Activated naive CD4-positive, alpha-beta T cell treated with anti-CD3 and anti-CD28 coated beads for 36 hours (primary cell): ENCODE results near the gene CHST8. TPM values are rescaled to one million over a fixed set of nuclear protein-coding genes. Genes with fewer than 3 reads are reported as not detected.
A peak's percentile ranks its signal among the peaks of the same experiment; 100 is the strongest.

Experiments
- CTCF ChIA-PET: fragments of 350-600 bp; sonication (Branson Sonifier 250); formaldehyde crosslinking; loops from one replicate; lab custom pipeline; 2021; ENCODE audit warnings: antibody characterized with exemption; lab: Charles Lee
- DNase-seq: peaks from one replicate; pipeline ENCODE4 v3.0.0-alpha.2; 2020
- H3K27ac Mint-ChIP-seq: one replicate; pipeline ENCODE4 v1.8.0; 2021; ENCODE audit warnings: mild to moderate bottlenecking, mixed read lengths
- H3K27me3 Mint-ChIP-seq: one replicate; pipeline ENCODE4 v1.8.0; 2021; ENCODE audit warnings: low read depth, mixed read lengths
- H3K36me3 Mint-ChIP-seq: one replicate; pipeline ENCODE4 v1.8.0; 2021; ENCODE audit warnings: low read depth, mixed read lengths
- H3K4me1 Mint-ChIP-seq: one replicate; pipeline ENCODE4 v1.8.0; 2021; ENCODE audit warnings: low read depth, mixed read lengths
- H3K4me3 Mint-ChIP-seq: one replicate; pipeline ENCODE4 v1.8.0; 2021; ENCODE audit warnings: mild to moderate bottlenecking, moderate library complexity, mixed read lengths
- H3K9me3 Mint-ChIP-seq: one replicate; pipeline ENCODE4 v1.8.0; 2021; ENCODE audit warnings: mixed read lengths
- intact Hi-C: fragments of 100-400 bp; cut with micrococcal nuclease; formaldehyde crosslinking; loops from one replicate; pipeline ENCODE4 v1.15.1; 2023
- total RNA-seq, 2 experiments: library from RNA; stranded (reverse); gene quantifications; one replicate each; pipeline ENCODE4 v1.2.3, GENCODE V29; 2021

CHST8 gene
- total RNA-seq, 2 experiments from 2014 or later = not detected

- CTCF ChIA-PET = no interaction called here
- Mint-ChIP-seq H3K9me3 (peaks cover 7% of the 10 kb centered on the region), H3K27ac (no peak overlapping the region), H3K36me3 (no peaks in the 10 kb centered on the region), H3K4me1 (no peaks in the 10 kb centered on the region), H3K4me3 (no peak overlapping the region), H3K27me3 (peaks cover 8% of the 10 kb centered on the region)
- no peak for DNase-seq
- intact Hi-C loops = no loop called here
Observed at GRCh38 chr19:33736787-33737186, 115.0 kb downstream of the CHST8 start.

GRCh38 chr19:33737681-33738371 lies 116.1 kb downstream of the CHST8 start:
- Mint-ChIP-seq H3K9me3 (peaks cover 2% of the 10 kb centered on the region), H3K4me3 (no peak overlapping the region), H3K27me3 (peaks cover 8% of the 10 kb centered on the region), H3K4me1 (no peaks in the 10 kb centered on the region), H3K27ac (no peak overlapping the region), H3K36me3 (no peaks in the 10 kb centered on the region)
- intact Hi-C loops = no loop called here
- no peak for DNase-seq
- CTCF ChIA-PET = interaction anchor here (0.7 kb wide), 1 partner anchor 18 kb away, joined by 3 read pairs; no protein-coding TSS in a partner anchor

- peak; percentile 49 for DNase-seq
- CTCF ChIA-PET = no interaction called here
- Mint-ChIP-seq H3K9me3 (no peaks in the 10 kb centered on the region), H3K4me1 (no peaks in the 10 kb centered on the region), H3K27me3 (peaks cover 6% of the 10 kb centered on the region), H3K27ac (no peak overlapping the region), H3K36me3 (no peaks in the 10 kb centered on the region), H3K4me3 (no peak overlapping the region)
- intact Hi-C loops = no loop called here
Observed at GRCh38 chr19:33740811-33741396, 119.2 kb downstream of the CHST8 start.

GRCh38 chr19:33745297-33745696 lies 123.5 kb downstream of the CHST8 start:
- Mint-ChIP-seq H3K36me3 (no peaks in the 10 kb centered on the region), H3K27ac (no peak overlapping the region), H3K4me3 (no peak overlapping the region), H3K27me3 (peaks cover 4% of the 10 kb centered on the region), H3K4me1 (no peaks in the 10 kb centered on the region), H3K9me3 (no peaks in the 10 kb centered on the region)
- no peak for DNase-seq
- CTCF ChIA-PET = no interaction called here
- intact Hi-C loops = no loop called here

DNA sequence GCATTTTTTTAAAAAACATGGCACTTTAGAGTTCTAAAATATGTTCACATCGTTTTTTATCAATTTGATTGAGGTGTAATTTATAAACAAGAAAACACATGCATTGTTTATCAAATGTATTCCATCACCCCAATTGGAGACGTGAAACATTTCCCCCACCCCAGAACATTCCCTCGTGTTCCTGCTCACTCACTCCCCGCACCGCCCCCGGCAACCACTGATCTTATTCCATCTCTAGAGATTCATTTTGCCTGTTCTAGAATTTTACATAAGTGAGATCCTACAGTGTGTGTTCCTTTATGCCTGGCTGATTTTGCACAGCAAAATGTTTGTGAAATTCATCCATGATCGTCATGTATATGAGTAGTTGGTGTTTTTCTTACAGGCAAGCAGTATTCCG lies 124.4 kb downstream of the CHST8 start:
- CTCF ChIA-PET = no interaction called here
- no peaks in the 10 kb centered on the region for H3K36me3 Mint-ChIP-seq
- H3K4me1 Mint-ChIP-seq = no peaks in the 10 kb centered on the region
- no peak overlapping the region for H3K27ac Mint-ChIP-seq
- no peaks in the 10 kb centered on the region for H3K9me3 Mint-ChIP-seq
- intact Hi-C loops = no loop called here
- H3K27me3 Mint-ChIP-seq = peaks cover 4% of the 10 kb centered on the region
- H3K4me3 Mint-ChIP-seq = no peak overlapping the region
- no peak for DNase-seq

- intact Hi-C loops = no loop called here
- Mint-ChIP-seq H3K4me1 (no peaks in the 10 kb centered on the region), H3K4me3 (no peak overlapping the region), H3K9me3 (no peaks in the 10 kb centered on the region), H3K36me3 (no peaks in the 10 kb centered on the region), H3K27me3 (peaks cover 4% of the 10 kb centered on the region), H3K27ac (no peak overlapping the region)
- CTCF ChIA-PET = interaction anchor here (0.5 to 0.7 kb wide), 3 partner anchors 175 to 644 kb away, joined by 3 read pairs; no protein-coding TSS in a partner anchor
- no peak for DNase-seq
Observed at GRCh38 chr19:33747273-33747672, 125.5 kb downstream of the CHST8 start.

- Mint-ChIP-seq H3K4me3 (no peak overlapping the region), H3K36me3 (no peaks in the 10 kb centered on the region), H3K27ac (no peak overlapping the region), H3K9me3 (no peaks in the 10 kb centered on the region), H3K4me1 (no peaks in the 10 kb centered on the region), H3K27me3 (peaks cover 4% of the 10 kb centered on the region)
- no peak for DNase-seq
- intact Hi-C loops = no loop called here
- CTCF ChIA-PET = interaction anchor here (1.7 kb wide), 1 partner anchor 29 kb away, joined by 5 read pairs; no protein-coding TSS in a partner anchor
Observed at GRCh38 chr19:33748231-33748630, 126.5 kb downstream of the CHST8 start.

DNA sequence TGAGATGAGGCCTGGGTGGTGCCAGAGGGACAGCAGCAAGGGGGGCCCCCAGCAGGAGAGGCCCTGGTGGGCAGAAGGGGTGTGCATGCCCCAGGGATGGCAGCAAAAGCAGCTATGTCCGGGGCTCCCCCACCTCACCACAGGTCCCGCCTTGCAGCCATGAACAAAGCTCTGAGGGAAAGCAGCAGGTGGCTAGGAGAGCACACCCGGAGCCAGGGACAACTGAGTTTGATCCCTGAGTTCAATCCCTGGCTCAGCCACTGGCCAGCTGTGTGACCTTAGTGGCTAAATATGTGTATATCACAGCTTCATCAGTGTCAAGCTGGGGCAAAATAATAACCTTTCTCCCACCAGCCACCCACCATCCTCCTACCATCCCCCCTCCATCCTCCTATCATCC lies 127.3 kb downstream of the CHST8 start:
- Mint-ChIP-seq H3K4me3 (no peak overlapping the region), H3K27ac (no peak overlapping the region), H3K9me3 (no peaks in the 10 kb centered on the region), H3K27me3 (peaks cover 4% of the 10 kb centered on the region), H3K36me3 (no peaks in the 10 kb centered on the region), H3K4me1 (no peaks in the 10 kb centered on the region)
- CTCF ChIA-PET = interaction anchor here (1.7 kb wide), 1 partner anchor 29 kb away, joined by 5 read pairs; no protein-coding TSS in a partner anchor
- intact Hi-C loops = no loop called here
- no peak for DNase-seq

GRCh38 chr19:33749619-33750175 lies 127.9 kb downstream of the CHST8 start:
- Mint-ChIP-seq H3K36me3 (no peaks in the 10 kb centered on the region), H3K27me3 (peaks cover 4% of the 10 kb centered on the region), H3K9me3 (no peaks in the 10 kb centered on the region), H3K4me3 (no peak overlapping the region), H3K4me1 (no peaks in the 10 kb centered on the region), H3K27ac (no peak overlapping the region)
- CTCF ChIA-PET = interaction anchor here (1.7 kb wide), 1 partner anchor 28 kb away, joined by 5 read pairs; no protein-coding TSS in a partner anchor
- intact Hi-C loops = no loop called here
- no peak for DNase-seq

DNA sequence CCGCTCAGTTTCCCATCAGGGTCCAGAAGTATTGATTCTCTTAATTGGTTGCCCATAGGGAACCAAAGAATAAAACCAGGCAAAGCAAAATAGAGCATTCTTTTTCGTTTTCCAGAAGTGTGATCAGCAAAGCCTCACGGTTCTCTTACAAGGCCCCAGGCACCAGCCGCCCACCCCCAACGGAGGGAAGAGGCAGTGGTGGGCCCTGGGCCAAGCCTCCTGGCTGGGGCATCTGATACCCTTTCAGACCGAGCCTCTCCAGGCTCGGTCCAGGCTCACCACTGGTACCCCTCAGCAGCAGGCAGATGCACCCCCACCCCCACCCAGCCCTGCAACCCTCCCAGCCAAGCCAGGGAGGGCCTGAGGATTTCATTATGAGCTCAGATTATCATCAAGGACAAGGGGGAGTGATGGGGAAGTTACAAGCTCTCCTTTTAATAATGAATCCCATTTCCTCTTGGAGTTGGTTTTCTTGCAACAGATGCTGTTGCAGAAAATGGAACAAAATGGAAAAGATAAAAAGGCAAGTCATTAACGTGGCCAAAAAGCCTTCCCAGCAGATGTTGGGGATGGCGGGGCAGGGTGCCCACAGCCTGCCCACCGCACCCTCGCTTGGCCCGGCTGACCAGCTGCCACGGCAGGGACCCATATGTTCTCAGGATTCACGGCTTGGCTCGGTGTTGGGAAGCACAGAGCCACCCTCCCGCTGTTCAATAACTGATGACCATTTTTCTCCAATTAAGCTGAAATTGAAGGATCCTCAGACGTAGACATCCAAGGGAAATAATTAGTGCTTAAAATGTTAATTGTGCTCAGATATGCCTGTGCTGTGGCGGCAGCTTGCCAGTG lies 129.1 kb downstream of the CHST8 start:
- H3K9me3 Mint-ChIP-seq = no peaks in the 10 kb centered on the region
- peaks cover 6% of the 10 kb centered on the region for H3K27me3 Mint-ChIP-seq
- H3K27ac Mint-ChIP-seq = no peak overlapping the region
- no peak for DNase-seq
- no peak overlapping the region for H3K4me3 Mint-ChIP-seq
- no peaks in the 10 kb centered on the region for H3K36me3 Mint-ChIP-seq
- CTCF ChIA-PET = interaction anchor here (0.7 to 1.1 kb wide), 2 partner anchors 12 to 345 kb away, joined by 3 read pairs; no protein-coding TSS in a partner anchor
- H3K4me1 Mint-ChIP-seq = no peaks in the 10 kb centered on the region
- intact Hi-C loops = no loop called here

- CTCF ChIA-PET = interaction anchor here (0.7 to 1.1 kb wide), 2 partner anchors 11 to 345 kb away, joined by 3 read pairs; no protein-coding TSS in a partner anchor
- Mint-ChIP-seq H3K36me3 (no peaks in the 10 kb centered on the region), H3K9me3 (no peaks in the 10 kb centered on the region), H3K27me3 (peaks cover 3% of the 10 kb centered on the region), H3K4me3 (no peak overlapping the region), H3K4me1 (no peaks in the 10 kb centered on the region), H3K27ac (no peak overlapping the region)
- no peak for DNase-seq
- intact Hi-C loops = no loop called here
Observed at GRCh38 chr19:33751436-33751770, 129.7 kb downstream of the CHST8 start.
